HepG2 (cell line): ENCODE results near the gene NGEF. TPM values are rescaled to one million over a fixed set of nuclear protein-coding genes. Genes with fewer than 3 reads are reported as not detected.

Experiments used
- AHR ChIP-seq: IDR thresholded peaks from 2 replicates; pipeline ENCODE4 v1.6.1; 2018; ENCODE audit warnings: missing genetic modification reagents, missing compliant biosample characterization
- ARID4A ChIP-seq: sonication (generic); formaldehyde crosslinking; IDR thresholded peaks from 2 replicates; pipeline ENCODE4 v1.5.0; 2020; ENCODE audit warnings: mild to moderate bottlenecking, missing genetic modification reagents, borderline replicate concordance
- ATF7 ChIP-seq, 2 experiments: fragments of 450-650 bp in 1 of 2; sonication (generic) in 1 of 2; formaldehyde crosslinking in 1 of 2; IDR thresholded peaks; 2 replicates each; pipeline versions ENCODE4 v1.4.0 to v1.6.1; 2016 to 2020; ENCODE audit warnings: antibody characterized with exemption in 1 of 2, mild to moderate bottlenecking in 1 of 2, missing genetic modification reagents in 1 of 2
- ATM ChIP-seq: fragments of 450-650 bp; IDR thresholded peaks from 2 replicates; pipeline ENCODE4 v1.7.1; 2017; ENCODE audit warnings: mild to moderate bottlenecking, borderline replicate concordance
- FOXC1 ChIP-seq: sonication (generic); formaldehyde crosslinking; IDR thresholded peaks from 2 replicates; pipeline ENCODE4 v1.8.0; 2022; ENCODE audit warnings: mild to moderate bottlenecking, missing genetic modification reagents, borderline replicate concordance
- KDM3A ChIP-seq: IDR thresholded peaks from 2 replicates; pipeline ENCODE4 v1.6.1; 2018; ENCODE audit warnings: low read depth, missing compliant biosample characterization
- NFE2 ChIP-seq: sonication (generic); formaldehyde crosslinking; IDR thresholded peaks from 2 replicates; pipeline ENCODE4 v1.4.0; 2020; ENCODE audit warnings: missing genetic modification reagents
- POGZ ChIP-seq: sonication (generic); formaldehyde crosslinking; IDR thresholded peaks from 2 replicates; pipeline ENCODE4 v1.4.0; 2020; ENCODE audit warnings: mild to moderate bottlenecking, missing genetic modification reagents
- POLR2AphosphoS5 ChIP-seq: IDR thresholded peaks from 2 replicates; pipeline ENCODE4 v1.6.1; 2012; ENCODE audit warnings: low read depth, low read length
- PRDM15 ChIP-seq: sonication (generic); formaldehyde crosslinking; IDR thresholded peaks from 2 replicates; pipeline ENCODE4 v1.4.0; 2020; ENCODE audit warnings: missing genetic modification reagents
- RBM22 ChIP-seq: fragments of 200-400 bp; formaldehyde crosslinking; optimal IDR thresholded peaks from 2 replicates; pipeline ENCODE3; 2017; ENCODE audit warnings: mild to moderate bottlenecking, low read length, moderate library complexity
- SMAD3 ChIP-seq: sonication (generic); formaldehyde crosslinking; IDR thresholded peaks from 2 replicates; pipeline ENCODE4 v1.4.0; 2020; ENCODE audit warnings: missing genetic modification reagents
- SP4 ChIP-seq: sonication (generic); formaldehyde crosslinking; IDR thresholded peaks from 2 replicates; pipeline ENCODE4 v1.8.1; 2023; ENCODE audit warnings: mild to moderate bottlenecking, missing genetic modification reagents
- ZMYM2 ChIP-seq: sonication (generic); formaldehyde crosslinking; IDR thresholded peaks from 2 replicates; pipeline ENCODE4 v1.8.0; 2022; ENCODE audit warnings: mild to moderate bottlenecking, missing genetic modification reagents
- ZNF224 ChIP-seq: sonication (generic); formaldehyde crosslinking; IDR thresholded peaks from 2 replicates; pipeline ENCODE4 v1.5.0; 2020; ENCODE audit warnings: mild to moderate bottlenecking, missing genetic modification reagents
- ZNF343 ChIP-seq: sonication (generic); formaldehyde crosslinking; IDR thresholded peaks from 2 replicates; pipeline ENCODE4 v1.4.0; 2020; ENCODE audit warnings: mild to moderate bottlenecking, missing genetic modification reagents
- ZNF629 ChIP-seq: sonication (generic); formaldehyde crosslinking; conservative IDR thresholded peaks from 2 replicates; pipeline ENCODE4 v1.5.0; 2020; ENCODE audit warnings: missing genetic modification reagents
- ZNF704 ChIP-seq: sonication (generic); formaldehyde crosslinking; IDR thresholded peaks from 2 replicates; pipeline ENCODE4 v1.8.1; 2023; ENCODE audit warnings: mild to moderate bottlenecking, inconsistent platforms, moderate library complexity, missing genetic modification reagents, borderline replicate concordance
- ZNF790 ChIP-seq: sonication (generic); formaldehyde crosslinking; IDR thresholded peaks from 2 replicates; pipeline ENCODE4 v1.8.0; 2022; ENCODE audit warnings: missing genetic modification reagents, mild to moderate bottlenecking, borderline replicate concordance
- ZSCAN21 ChIP-seq: sonication (generic); formaldehyde crosslinking; IDR thresholded peaks from 2 replicates; pipeline ENCODE4 v1.8.0; 2022; ENCODE audit warnings: mild to moderate bottlenecking, missing genetic modification reagents, moderate library complexity, borderline replicate concordance
- polyA plus RNA-seq, 8 experiments: library from polyadenylated mRNA; depleted of rRNA in 3 of 8; stranded (reverse) in 7 of 8; unstranded in 1 of 8; fragments of >200 nt; fragmentation: Illumina TruSeq in 4 of 8; extraction: Trizol in 4 of 8; gene quantifications; 2 replicates each; pipeline versions ENCODE4 v1.2.1 to v1.2.3, GENCODE V29; 2011 to 2016; ENCODE audit warnings: low read depth in 4 of 8, missing spikeins in 1 of 8, mixed read lengths in 1 of 8; ENCODE audit not compliant: insufficient read depth in 1 of 8
- total RNA-seq, 5 experiments: library from RNA; depleted of rRNA; stranded (reverse); fragments of >200 nt; fragmentation: Illumina TruSeq; extraction: Trizol; gene quantifications; 2 replicates each; pipeline ENCODE4 v1.2.3, GENCODE V29; 2016; ENCODE audit warnings: low read depth in 1 of 5

Gene NGEF
- total and polyA plus RNA-seq, 2 of the 13 experiments (the other 11 are each of a cell fraction or from before 2014, with no cell fraction given): 14.4 to 36.9 TPM

GRCh38 chr2:233059797-233060500, 46.9 kb upstream of the NGEF start, which contains the start of gene INPP5D (continued):
- TF ChIP-seq ZNF790 (CRISPR knock-in tag): 0 out of 2 replicates have a peak, but pooled peaks have one; percentile 78
- TF ChIP-seq KDM3A (CRISPR knock-in tag): peak; percentile 37; the same call in 1 of the 2 replicates
- TF ChIP-seq POGZ (CRISPR knock-in tag): 0 out of 2 replicates have a peak, but pooled peaks have one; percentile 4
- 0 out of 2 replicates have a peak, but pooled peaks have one; percentile 34 for TF ChIP-seq ZSCAN21 (CRISPR knock-in tag)
- TF ChIP-seq PRDM15 (CRISPR knock-in tag): no peak
- TF ChIP-seq ZNF704 (CRISPR knock-in tag): peak; percentile 61
- TF ChIP-seq SP4: 0 out of 2 replicates have a peak, but pooled peaks have one; percentile 22
- no peak for TF ChIP-seq ZMYM2
- TF ChIP-seq ZNF629 (CRISPR knock-in tag): no peak
- peak; percentile 33; the same call in 1 of the 2 replicates for TF ChIP-seq FOXC1
- TF ChIP-seq ATF7 (IDR thresholded peaks at IDR 0.05): no peak
- no peak for TF ChIP-seq ATF7 (CRISPR knock-in tag; IDR thresholded peaks at IDR 0.05)
- TF ChIP-seq AHR (CRISPR knock-in tag): no peak
- no peak for TF ChIP-seq RBM22
- no peak for TF ChIP-seq ATM
- TF ChIP-seq POLR2AphosphoS5: peak; percentile 34
- TF ChIP-seq ARID4A (CRISPR knock-in tag): peak; percentile 85; the same call in 1 of the 2 replicates
- 0 out of 2 replicates have a peak, but pooled peaks have one; percentile 26 for TF ChIP-seq NFE2 (CRISPR knock-in tag)
- TF ChIP-seq ZNF224 (CRISPR knock-in tag): 0 out of 2 replicates have a peak, but pooled peaks have one; percentile 29
- TF ChIP-seq SMAD3 (CRISPR knock-in tag): peak; percentile 60; the same call in 1 of the 2 replicates
- peak; percentile 51 for TF ChIP-seq ZNF343 (CRISPR knock-in tag)
